ENCODE data around the gene ZSWIM9. TPM values are rescaled to one million over a fixed set of nuclear protein-coding genes. Genes with fewer than 3 reads are reported as not detected.

ZSWIM9 gene
- total RNA-seq, 1 experiment from 2014 or later: 6.8 TPM

DNA sequence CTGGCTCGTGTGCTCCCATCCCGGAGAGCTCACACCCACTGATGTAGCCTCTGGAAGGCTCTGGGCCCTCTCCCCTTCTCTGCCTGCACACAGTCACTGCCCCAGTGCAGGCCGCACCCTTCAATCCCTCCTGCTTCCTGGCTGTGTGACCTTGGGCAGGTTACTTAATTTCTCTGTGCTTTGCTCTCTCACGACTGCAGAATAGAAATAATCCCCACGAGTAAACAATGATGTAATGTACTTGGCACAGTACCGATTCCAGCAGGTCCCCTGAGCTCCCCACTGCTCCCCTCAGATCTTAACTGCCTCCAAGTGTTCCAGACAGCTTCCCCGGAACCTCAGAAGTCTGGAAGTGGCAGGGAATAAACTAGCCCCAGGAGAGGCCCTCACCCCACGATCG is 16.5 kb upstream of the ZSWIM9 start:
- Histone ChIP-seq H3K9me3 (ENCODE audit: control insufficient read depth, insufficient read depth, low read depth, low read length) (no peaks in the 10 kb centered on the region), H3K4me3 (ENCODE audit: low read depth in 2 of 2, low read length in 2 of 2) (no peak overlapping the region), H3K4me1 (ENCODE audit: control insufficient read depth, insufficient read depth, low read length) (peaks cover 3% of the 10 kb centered on the region; the same call in 1 of the 2 replicates), H3K27ac (ENCODE audit: low read length) (no peak overlapping the region), H3K27me3 (ENCODE audit: control insufficient read depth, insufficient read depth, low read length) (no peaks in the 10 kb centered on the region), H3K36me3 (ENCODE audit: control insufficient read depth, insufficient read depth, low read length) (no peaks in the 10 kb centered on the region)
- ChIA-PET POLR2A (interaction anchor here (0.6 to 0.8 kb wide), 2 partner anchors 233 to 740 kb away, joined by 4 to 9 read pairs; no protein-coding TSS in a partner anchor), CTCF (interaction anchor here (0.6 kb wide), 1 partner anchor 47 kb away, joined by 3 read pairs; no protein-coding TSS in a partner anchor)
- TF ChIP-seq TCF7L2 (IDR thresholded peaks at IDR 0.05; ENCODE audit: low read depth, low read length) (no peak), SIN3A (IDR thresholded peaks at IDR 0.05; ENCODE audit: borderline replicate concordance, insufficient read depth, low read depth, low read length) (no peak), POLR2AphosphoS5 (IDR thresholded peaks at IDR 0.05; ENCODE audit: low read depth, low read length) (no peak), REST (IDR thresholded peaks at IDR 0.05; ENCODE audit: insufficient read depth in 1 of 2, low read depth in 2 of 2, low read length in 1 of 2) (no peak)
- TF ChIP-seq, protein P1, sequence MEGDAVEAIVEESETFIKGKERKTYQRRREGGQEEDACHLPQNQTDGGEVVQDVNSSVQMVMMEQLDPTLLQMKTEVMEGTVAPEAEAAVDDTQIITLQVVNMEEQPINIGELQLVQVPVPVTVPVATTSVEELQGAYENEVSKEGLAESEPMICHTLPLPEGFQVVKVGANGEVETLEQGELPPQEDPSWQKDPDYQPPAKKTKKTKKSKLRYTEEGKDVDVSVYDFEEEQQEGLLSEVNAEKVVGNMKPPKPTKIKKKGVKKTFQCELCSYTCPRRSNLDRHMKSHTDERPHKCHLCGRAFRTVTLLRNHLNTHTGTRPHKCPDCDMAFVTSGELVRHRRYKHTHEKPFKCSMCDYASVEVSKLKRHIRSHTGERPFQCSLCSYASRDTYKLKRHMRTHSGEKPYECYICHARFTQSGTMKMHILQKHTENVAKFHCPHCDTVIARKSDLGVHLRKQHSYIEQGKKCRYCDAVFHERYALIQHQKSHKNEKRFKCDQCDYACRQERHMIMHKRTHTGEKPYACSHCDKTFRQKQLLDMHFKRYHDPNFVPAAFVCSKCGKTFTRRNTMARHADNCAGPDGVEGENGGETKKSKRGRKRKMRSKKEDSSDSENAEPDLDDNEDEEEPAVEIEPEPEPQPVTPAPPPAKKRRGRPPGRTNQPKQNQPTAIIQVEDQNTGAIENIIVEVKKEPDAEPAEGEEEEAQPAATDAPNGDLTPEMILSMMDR (IDR thresholded peaks at IDR 0.05): no peak
- DNase-seq (ENCODE audit: low read depth, low spot score) (no peak), ATAC-seq (no peak)
- intact Hi-C loops (cut with micrococcal nuclease; ENCODE audit: unreplicated experiment): no loop called here
- BruUV-seq (replicated peaks): no TSS peak
- in situ Hi-C loops (cut with HindIII; ENCODE audit: low pct_unique_long_range_greater_than_20kb, low sequenced_read_pairs): no loop called here

- no peak overlapping the region for H3K27ac ChIP-seq (ENCODE audit: low read length)
- no TSS peak for BruUV-seq (replicated peaks)
- no peak overlapping the region for H3K4me3 ChIP-seq (ENCODE audit: low read depth in 2 of 2, low read length in 2 of 2)
- no peaks in the 10 kb centered on the region for H3K4me1 ChIP-seq (ENCODE audit: control insufficient read depth, insufficient read depth, low read length)
- DNase-seq (ENCODE audit: low read depth, low spot score) (no peak), ATAC-seq (no peak)
- H3K27me3 ChIP-seq (ENCODE audit: control insufficient read depth, insufficient read depth, low read length): no peaks in the 10 kb centered on the region
- POLR2A ChIA-PET: no interaction called here
- CTCF ChIA-PET: no interaction called here
- no peaks in the 10 kb centered on the region for H3K36me3 ChIP-seq (ENCODE audit: control insufficient read depth, insufficient read depth, low read length)
- no peak for TF ChIP-seq REST (IDR thresholded peaks at IDR 0.05; ENCODE audit: insufficient read depth in 1 of 2, low read depth in 2 of 2, low read length in 1 of 2)
- TF ChIP-seq, protein P1 (IDR thresholded peaks at IDR 0.05): no peak
- no peak for TF ChIP-seq TCF7L2 (IDR thresholded peaks at IDR 0.05; ENCODE audit: low read depth, low read length)
- no peak for TF ChIP-seq SIN3A (IDR thresholded peaks at IDR 0.05; ENCODE audit: borderline replicate concordance, insufficient read depth, low read depth, low read length)
- TF ChIP-seq POLR2AphosphoS5 (IDR thresholded peaks at IDR 0.05; ENCODE audit: low read depth, low read length): no peak
- intact Hi-C loops (cut with micrococcal nuclease; ENCODE audit: unreplicated experiment) (no loop called here), in situ Hi-C loops (cut with HindIII; ENCODE audit: low pct_unique_long_range_greater_than_20kb, low sequenced_read_pairs) (no loop called here)
- H3K9me3 ChIP-seq (ENCODE audit: control insufficient read depth, insufficient read depth, low read depth, low read length): no peaks in the 10 kb centered on the region
Observed at GRCh38 chr19:48158210-48158790, 12.2 kb upstream of the ZSWIM9 start.
